ENCODE results near the gene NHLRC2.

The NHLRC2 gene

GRCh38 chr10:113965683-113966082 is 111.2 kb downstream of the NHLRC2 start:
- TF ChIP-seq CTCF (IDR thresholded peaks at IDR 0.05; ENCODE audit: unreplicated experiment in 3 of 3) = no peak
- Mint-ChIP-seq H3K9me3 (peaks cover 3% of the 10 kb centered on the region), H3K27me3 (ENCODE audit: low read depth) (peaks cover 5% of the 10 kb centered on the region), H3K27ac (no peak overlapping the region), H3K4me3 (no peak overlapping the region), H3K36me3 (ENCODE audit: low read depth) (no peaks in the 10 kb centered on the region), H3K4me1 (peaks cover 4% of the 10 kb centered on the region)
